Brain pericyte (primary cell): ENCODE data around the gene DNAI1.

ENCODE experiments used
- DNase-seq: peaks from one replicate; pipeline ENCODE4 v3.0.0-alpha.2; 2012; ENCODE audit warnings: low read depth, low spot score

The DNAI1 gene

DNA sequence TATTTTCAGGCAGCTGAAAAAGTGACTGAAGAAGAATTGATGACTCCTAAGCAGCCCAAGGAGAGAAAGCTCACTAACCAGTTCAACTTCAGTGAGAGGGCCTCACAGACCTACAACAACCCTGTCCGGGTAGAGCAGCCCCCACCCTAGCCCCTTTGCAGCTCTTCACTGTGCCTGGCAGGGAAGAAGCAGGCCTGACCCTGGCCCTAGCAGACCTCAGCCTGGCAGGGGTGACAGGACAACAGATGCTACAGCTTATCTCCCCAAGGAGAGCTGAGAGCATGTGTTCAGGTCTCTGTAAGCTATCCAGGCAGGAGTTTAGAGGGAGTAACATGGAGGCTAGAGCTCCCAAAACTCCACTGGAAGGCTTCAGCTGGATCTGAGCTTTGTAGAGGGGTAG is 31.8 kb downstream of the DNAI1 start:
- no peak for DNase-seq

DNA sequence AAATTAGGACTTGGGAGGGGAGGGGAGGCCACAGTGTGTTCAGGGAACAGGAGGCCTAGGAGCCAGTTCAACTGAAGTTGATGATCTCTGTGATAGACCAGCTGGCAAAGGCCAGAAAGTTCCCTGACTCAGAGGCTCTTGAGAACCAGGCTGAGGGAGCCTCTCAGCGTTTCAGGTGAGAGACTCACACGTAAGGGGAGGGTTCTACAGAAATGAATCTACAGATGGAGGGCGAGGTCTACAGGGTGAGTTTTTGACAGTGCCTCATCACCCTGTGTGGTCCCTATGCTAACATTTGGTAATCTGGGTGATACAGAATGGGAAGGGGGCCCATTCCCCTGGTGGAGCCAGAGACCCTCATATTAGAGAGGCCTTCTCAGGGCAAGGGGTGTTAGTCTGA is 32.2 kb downstream of the DNAI1 start:
- DNase-seq: no peak

DNA sequence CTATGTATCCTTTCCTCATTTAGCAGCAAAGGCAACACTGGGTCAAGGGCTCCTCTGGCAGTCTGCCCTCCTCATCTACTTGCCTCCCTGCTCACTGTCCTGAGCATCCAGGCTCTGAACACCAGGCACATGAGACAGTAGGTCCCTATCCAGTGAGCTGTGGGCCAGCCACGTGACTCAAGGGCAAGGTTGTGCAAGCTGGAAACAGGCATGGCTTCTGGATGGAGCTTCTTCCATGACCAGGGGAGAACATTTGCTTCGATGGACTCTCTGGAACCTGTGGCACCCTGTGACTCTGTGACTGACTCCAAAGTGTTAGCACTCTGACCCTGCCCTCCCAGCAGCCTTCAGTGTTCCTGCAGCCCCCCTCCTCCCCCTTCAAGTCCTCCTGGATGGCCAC is 33.0 kb downstream of the DNAI1 start:
- DNase-seq: no peak

GRCh38 chr9:34492051-34492450 is 33.4 kb downstream of the DNAI1 start:
- DNase-seq: no peak

DNA sequence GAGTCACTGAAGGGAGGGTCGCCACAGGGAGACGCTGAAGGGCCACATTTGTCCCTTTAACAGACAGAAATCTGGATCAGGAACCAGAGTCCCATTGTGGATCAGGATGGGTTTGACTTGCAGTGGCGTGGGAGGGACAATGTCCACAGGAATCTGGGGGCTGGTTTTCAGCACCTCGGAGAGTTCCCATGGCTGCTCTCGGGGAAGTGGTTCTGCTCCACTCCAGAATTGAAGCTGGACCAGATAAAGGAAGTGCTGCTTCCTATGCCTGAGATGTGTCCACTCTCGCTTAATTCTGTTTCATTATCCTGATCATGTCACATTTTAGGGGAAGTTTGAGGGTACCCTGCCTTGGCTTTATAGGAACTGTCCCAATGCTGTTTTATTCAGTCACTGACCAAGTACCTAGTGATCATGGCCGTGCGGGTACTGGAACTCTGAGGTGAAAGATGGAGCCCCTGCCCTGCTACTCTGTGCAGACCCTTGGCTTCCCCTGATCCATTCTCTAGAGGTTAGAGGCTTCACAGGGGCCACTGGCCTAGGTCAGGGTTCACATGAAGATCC is 35.4 kb downstream of the DNAI1 start:
- DNase-seq: no peak

- no peak for DNase-seq
Measured at GRCh38 chr9:34496149-34496712, 37.6 kb downstream of the DNAI1 start.

GRCh38 chr9:34498553-34498952 is 39.9 kb downstream of the DNAI1 start:
- no peak for DNase-seq

GRCh38 chr9:34499076-34499475 is 40.5 kb downstream of the DNAI1 start:
- DNase-seq: no peak

GRCh38 chr9:34500623-34501267 is 42.1 kb downstream of the DNAI1 start:
- DNase-seq: no peak

GRCh38 chr9:34501372-34501771 is 42.8 kb downstream of the DNAI1 start:
- no peak for DNase-seq

GRCh38 chr9:34501889-34502425 is 43.4 kb downstream of the DNAI1 start:
- no peak for DNase-seq

GRCh38 chr9:34502471-34502870 is 43.9 kb downstream of the DNAI1 start:
- no peak for DNase-seq

- DNase-seq: no peak
Measured at GRCh38 chr9:34502891-34503290, 44.3 kb downstream of the DNAI1 start.

GRCh38 chr9:34503406-34503805 is 44.8 kb downstream of the DNAI1 start:
- DNase-seq: no peak

- DNase-seq: no peak
Measured at GRCh38 chr9:34505370-34506120, 46.9 kb downstream of the DNAI1 start.

- DNase-seq: no peak
Measured at GRCh38 chr9:34506623-34507022, 48.0 kb downstream of the DNAI1 start.

DNA sequence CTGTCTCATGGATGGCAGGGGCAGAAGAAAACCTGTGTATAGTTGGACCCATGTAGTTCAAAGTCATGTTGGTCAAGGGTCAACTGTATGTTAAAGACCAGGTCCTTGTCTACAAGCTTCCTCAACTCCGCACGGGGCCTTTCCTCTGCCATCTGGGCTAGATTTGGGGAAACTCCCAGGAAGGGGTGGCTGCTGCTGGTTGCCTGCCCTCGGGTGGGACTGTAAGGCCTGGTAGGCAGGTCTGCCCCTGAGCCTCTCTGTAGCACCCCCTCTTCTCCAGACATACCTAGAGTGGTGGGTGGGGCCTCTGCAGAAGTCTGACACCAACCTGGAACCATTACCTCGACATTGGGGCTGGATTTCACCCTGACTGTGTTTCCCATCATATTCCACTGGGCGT is 49.0 kb downstream of the DNAI1 start:
- no peak for DNase-seq

DNA sequence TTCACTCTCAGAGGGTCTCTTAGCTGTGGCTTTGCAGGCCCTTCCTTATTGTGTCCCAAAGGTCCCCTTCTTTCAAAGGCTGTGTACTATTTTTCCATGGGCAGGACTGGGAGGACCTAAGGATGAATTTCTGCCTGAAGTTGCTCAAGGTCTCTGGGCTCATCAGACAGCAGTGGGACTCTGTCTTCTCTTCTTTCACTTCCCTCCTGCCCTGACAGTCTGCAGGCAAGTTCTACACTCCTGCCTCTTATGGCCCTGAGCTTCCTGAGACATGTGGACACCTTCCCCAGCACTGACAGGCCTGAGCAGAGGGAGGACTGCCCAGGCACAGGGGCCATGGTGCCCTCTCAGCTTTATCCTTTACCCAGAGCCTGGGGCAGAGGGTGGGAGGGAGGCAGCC is 49.4 kb downstream of the DNAI1 start:
- DNase-seq: no peak

DNA sequence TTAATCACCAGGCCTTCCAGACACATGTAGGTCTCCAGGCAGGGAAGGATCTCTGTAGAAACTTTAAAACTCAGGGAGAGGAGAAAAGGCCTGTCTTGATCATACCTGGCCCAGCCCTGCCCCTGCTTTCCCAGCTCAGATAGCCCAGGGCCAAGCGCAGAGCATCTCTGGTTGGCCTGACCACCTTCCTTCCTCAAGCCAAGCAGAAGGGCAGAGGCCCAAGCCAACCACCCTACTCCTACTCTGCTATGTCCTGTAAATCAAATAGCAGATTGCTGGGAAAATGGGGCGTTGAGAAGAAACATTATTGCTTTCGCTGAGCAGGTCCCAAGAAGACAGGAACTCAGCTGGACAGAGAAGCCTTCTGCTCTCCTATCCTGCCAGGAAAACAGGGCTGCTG is 49.9 kb downstream of the DNAI1 start:
- no peak for DNase-seq

- no peak for DNase-seq
Measured at GRCh38 chr9:34508951-34509350, 50.3 kb downstream of the DNAI1 start.

- no peak for DNase-seq
Measured at GRCh38 chr9:34510497-34511468, 52.2 kb downstream of the DNAI1 start.
